HG03066 (cell line): ENCODE measurements around the gene C11orf68.

Experiments used
- ATAC-seq: cut with Tn5 transposase; IDR thresholded peaks from one replicate; pipeline ENCODE4 v1.9.1; 2021; ENCODE audit warnings: low read depth; ENCODE audit not compliant: unreplicated experiment

C11orf68 gene

GRCh38 chr11:65873318-65874156 lies 45.3 kb downstream of the C11orf68 start:
- ATAC-seq = peak; percentile 65

- ATAC-seq = no peak
Observed at GRCh38 chr11:65872586-65873317, 46.1 kb downstream of the C11orf68 start, which contains the start of gene EFEMP2. Gene EFEMP2, minus strand, starts transcription at chr11:65872800. Its CDS starts 446 bp downstream, at chr11:65872354.

GRCh38 chr11:65871811-65872548 lies 46.9 kb downstream of the C11orf68 start:
- ATAC-seq = no peak

- ATAC-seq = no peak
Observed at GRCh38 chr11:65870706-65871681, 47.9 kb downstream of the C11orf68 start.

GRCh38 chr11:65870307-65870658 lies 48.6 kb downstream of the C11orf68 start:
- no peak for ATAC-seq

GRCh38 chr11:65869643-65870306 lies 49.1 kb downstream of the C11orf68 start:
- ATAC-seq = no peak

- ATAC-seq = no peak
Observed at GRCh38 chr11:65868907-65869306, 50.0 kb downstream of the C11orf68 start.

GRCh38 chr11:65868076-65868667 lies 50.7 kb downstream of the C11orf68 start:
- ATAC-seq = no peak

- ATAC-seq = no peak
Observed at GRCh38 chr11:65867284-65868071, 51.4 kb downstream of the C11orf68 start.
